Activated T-cell treated with anti-CD3 and anti-CD28 coated beads for 48 hours (primary cell): ENCODE data around the gene GLS.

Experiments
- DNase-seq: peaks from one replicate; pipeline ENCODE4 v3.0.0-alpha.2; 2020; ENCODE audit warnings: low read depth

Gene GLS

DNA sequence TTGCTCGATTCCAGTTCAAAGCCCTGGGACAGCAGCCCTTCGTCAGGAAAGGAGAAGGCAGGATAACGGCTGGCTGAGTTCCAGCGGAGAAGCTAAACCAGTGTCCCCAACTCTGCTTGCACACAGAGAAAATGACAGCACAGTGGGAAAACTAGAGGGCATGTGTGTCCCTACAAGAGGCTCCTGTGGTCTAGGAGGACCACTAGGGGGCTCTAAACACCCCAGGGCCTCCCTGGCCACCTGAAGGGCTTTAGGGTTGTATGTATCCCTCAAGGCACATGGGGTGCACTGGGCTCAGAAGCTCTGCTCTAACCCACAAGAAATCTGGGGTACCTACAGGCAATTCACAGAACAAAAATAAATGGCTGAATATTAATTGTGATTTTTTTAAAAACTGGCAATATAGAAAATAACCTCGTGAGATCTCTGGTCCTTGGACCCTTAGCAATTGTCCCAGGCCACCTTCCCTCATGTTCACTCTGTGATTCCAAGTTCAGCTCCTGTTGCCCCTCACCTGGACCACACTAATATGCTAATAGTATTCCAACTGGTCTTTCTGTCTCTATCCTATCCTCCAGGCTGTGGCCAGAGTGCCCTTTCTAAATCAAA lies 115.8 kb downstream of the GLS start:
- DNase-seq: no peak

DNA sequence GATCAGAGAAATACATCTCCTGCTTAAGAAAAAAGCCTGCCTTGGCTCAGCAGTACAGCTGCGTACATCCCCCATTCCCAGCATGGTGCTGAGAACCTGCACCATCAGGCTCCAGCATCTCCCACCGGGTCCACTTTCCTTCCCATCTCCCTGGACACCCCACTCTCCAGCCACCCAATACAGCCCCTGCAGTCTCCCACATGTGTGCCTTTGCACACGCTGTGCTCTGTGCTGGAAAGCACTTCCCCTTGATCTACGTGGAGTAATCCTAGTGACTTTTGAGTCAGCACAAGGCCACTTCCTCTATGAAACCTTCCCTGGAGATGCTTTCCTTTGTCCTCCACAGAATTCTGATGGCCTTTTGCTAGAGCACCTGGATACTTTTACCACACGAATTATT lies 116.3 kb downstream of the GLS start:
- DNase-seq: no peak

DNA sequence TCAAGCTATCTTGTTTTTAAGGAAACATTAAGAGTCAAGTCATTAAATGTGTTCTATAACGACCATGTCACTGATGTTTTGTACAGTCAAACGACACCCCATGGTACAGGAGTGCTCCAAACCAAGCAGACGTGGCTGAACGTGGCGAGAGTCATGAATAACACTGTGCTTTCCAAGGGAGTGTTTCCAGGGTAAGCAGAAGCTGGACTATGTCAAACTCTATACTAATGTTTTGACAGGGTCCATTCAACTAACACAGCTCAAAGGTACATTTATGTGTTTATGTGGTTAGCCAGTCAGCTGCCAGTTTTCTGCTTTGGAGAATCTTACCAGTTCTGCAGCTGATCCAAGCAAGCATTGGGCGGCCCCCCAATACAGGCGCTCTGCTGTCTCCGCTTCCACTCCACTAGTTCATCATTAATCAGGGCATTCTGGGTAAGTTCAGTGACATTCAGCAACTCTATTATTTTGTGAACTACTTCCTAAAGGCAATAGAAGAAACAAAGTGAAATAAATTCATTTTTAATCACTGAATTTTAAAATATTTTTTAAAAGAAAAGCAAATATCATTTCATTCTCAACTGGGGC lies 117.0 kb downstream of the GLS start:
- DNase-seq: no peak

DNA sequence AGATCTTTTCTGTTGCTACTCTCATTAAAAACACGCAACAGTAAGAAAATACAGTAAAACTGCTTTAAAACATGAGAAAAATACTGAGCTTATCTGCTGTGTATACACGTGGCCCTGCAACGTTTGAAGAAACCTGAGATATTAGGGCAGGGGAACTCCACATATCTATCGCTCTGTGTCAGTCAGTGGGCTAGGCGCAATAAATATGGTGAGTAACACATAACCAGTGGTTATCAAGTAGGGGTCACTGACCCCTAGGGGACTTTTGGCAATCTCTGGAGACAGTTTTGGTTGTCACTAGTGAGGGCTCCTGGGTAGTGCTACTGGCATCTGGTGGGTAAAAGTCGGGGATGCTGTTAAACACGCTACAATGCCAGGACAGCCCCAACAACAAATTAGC lies 118.4 kb downstream of the GLS start:
- DNase-seq: no peak

DNA sequence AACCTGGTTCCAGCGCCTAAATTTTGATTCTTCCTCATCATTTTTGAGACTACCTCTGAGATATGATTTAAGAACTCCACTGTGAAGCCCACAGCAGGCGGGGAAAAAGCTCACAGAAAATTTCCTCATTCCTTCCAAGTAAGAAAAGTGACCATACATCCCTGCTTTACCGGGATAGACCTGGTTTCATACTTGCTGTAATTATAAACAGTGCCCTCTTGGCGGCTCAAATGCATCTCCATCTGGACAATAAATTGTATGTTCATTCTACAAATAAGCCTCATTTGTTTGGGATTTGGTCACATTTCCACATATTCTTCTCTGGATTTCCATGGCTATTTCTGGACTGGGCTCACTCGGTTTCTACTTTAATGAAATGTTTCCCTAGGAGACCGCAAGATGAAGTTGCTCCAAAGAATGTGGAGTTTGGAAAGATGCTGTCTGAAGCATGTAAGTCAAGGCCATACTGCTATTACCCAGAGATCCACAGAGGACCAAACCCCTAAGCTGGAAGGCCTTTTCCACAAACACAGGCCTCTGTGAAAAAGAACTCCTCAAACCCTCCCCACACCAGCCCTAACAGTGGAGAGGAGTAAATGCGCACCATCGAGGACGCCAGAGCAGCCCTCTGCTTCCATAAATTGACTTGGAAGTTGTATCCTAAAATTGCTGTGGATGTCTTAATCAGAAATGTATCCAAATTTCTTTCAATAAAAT lies 119.5 kb downstream of the GLS start:
- no peak for DNase-seq

DNA sequence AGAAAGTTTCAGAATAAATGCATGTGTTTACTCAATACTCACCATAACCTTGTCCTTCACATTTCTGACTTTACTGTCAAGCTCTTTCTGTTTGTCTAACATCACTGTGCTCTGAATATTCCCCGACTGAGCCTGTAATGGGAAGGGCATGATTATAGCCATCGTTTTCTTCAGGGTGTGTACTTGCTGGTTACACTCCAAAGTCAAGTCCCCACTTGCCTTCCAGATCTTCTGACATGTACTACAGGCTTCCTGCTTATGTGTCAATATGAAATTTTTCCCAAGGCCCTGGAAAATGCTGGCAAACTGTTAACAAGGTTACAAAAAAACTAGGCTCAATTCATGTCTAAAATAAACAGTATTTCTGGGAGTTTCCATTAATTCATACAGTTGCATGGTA lies 120.4 kb downstream of the GLS start:
- no peak for DNase-seq

DNA sequence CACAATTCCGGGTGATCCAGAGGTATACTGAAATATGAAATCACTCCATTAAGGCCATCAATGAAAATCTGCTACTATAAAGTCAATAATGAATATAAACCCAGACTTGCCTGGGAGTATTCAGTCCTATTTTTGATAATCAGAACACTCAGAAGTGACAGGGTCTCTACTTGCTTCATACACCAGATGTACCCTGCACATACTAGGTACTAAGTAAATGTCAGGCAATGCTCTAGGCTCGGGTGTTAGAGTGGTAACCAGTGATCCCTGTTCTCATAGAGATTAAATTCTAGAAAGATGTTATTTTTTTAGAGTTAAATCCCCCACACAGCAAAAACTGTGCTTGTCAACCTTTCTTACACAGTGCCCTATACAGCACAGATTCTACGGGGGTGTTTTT lies 121.0 kb downstream of the GLS start:
- no peak for DNase-seq

DNA sequence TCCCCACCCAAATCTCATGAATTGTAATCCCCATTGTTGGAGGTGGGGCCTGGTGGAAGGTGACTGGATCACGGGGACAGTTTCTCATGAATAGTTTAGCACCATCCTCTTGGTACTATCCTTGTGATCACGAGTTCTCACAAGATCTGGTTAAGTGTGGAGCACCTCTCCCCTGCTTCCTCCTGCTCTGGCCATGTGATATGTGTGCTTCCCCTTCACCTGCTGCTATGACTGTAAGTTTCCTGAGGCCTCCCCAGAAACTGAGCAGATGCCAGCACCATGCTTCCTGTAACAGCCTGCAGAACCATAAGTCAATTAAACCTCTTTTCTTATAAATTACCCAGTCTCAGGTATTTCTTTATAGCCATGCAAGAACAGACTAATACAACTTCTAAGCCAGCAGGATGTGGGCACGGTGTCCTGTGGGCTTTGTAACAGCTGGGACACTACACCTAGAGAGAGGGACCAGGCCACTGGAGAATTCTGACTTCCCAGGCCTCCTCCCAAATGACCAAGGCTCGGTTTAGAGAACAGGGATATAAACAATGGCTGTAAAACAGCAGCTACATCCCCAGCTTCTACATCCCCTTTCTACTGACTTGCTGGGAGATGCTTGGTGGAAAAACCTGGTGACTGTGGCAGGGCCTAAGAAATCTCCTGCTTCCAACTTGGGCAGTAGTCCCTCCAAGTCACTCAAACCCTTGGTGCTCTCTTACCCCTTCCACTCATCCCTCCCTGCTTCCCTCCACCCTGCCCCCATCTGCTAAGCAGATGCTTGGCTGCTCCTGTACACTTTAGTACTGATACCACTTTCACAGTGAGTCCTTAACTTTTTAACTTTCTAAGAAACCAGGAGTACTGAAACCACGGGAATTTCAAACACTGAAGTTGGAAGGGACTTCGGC lies 123.0 kb downstream of the GLS start:
- DNase-seq: no peak

DNA sequence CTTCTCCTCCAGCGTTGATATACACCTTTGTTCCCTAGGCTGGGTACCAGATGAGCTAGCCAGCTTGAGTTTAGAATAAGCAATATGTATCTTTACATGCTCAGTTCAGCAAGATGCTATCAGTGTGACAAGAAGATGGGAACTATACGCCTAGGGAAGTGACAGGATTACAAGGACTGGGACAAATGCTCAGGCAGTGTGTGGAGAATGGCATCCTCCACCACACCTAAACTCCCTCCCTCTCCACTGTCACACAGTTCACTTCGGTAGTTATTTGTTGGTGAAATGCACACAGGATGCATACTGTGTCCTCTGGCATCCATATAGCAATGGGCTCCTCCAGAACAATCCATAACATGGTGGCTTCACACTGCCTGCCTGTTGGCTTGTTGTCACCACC lies 125.7 kb downstream of the GLS start:
- no peak for DNase-seq

DNA sequence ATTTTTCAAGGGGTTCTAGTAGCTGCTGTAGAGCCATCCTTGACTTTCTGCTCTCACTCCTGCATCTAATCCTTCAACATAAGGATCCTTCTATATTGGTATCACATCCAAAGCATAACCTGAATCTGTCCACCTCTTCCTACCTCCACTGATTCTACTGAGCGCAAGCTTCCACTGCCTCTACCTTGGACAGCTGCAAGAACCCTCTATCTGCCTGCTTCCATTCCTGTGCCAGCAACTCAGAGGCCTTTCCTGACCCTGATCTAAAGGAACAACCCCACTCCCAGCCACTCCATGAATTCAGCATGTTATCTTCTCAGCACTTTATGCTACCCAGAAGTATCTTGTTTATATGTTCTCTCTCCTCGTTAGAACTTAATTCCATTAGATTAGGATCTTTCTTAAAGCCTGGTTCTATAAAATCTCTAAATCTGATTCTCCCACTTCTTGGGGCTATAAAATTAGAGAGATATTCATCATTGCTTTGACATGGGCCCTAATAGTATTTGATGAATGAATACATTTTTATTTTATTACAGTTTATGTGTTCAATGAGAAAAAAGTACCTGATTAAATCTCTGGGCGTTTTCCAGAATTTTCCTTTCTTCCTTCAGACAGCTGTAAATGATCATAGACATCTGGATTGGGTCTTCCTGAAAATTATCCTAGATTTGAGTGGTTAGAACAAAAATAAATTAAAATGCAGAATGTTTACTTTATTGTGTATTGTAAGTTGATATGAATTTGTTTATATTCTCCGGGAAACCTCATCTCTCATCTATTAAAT lies 126.6 kb downstream of the GLS start:
- DNase-seq: no peak

DNA sequence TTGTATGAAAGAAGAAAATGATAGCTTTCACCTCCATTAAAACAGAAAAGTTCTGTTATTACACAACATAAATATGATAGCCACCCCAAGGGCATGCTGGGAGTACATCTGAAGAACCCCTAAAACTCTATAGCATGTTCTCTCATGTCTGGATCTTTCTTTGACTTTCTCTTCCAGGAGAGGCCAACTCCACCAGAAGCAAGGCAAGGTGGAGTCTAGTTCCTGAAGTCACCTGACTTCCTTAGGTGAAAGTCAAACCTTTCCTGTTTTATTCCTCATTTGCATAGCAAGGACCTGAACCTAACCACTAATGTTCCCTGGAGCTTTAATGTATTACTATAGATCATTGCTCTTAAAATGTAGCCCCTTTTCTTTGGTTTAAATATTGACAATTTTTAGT lies 127.7 kb downstream of the GLS start:
- DNase-seq: no peak

DNA sequence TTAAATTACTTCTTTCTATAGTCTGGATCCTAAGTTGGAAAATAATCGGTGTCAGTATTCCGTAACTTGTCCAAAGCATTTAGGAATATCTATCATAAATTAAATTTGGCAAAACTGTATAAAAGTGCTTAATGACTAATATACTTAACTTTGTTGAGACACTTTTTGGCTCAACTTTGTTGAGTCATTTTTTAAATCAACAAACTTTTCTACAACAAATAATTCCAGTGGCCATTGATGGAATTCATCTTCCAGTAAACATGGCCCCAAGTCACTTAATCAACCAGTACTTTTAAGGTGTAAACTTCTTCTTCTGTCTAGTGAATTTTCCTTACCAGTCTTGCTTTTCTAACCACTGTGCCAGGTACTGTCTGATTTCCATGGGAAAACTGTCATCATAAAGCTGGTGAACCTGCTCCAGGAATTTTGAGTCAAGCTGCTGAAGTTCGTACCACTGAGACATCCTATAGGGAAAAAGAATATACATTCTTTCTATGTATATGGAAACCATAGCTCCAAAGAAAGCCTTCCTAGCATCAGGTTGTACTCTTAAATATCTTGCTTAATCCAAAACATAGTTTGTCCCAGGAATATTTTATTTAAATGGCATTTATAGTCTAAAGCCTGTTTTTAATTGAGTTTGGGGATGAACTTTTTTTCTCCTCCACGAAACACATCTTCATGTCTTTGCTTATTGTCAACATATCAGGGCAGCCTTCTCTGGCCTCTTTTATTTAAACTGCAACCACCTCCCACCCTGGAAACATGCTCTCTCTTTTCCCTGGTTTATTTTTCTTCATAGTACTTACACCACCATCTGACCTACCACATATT lies 129.1 kb downstream of the GLS start:
- DNase-seq: no peak

DNA sequence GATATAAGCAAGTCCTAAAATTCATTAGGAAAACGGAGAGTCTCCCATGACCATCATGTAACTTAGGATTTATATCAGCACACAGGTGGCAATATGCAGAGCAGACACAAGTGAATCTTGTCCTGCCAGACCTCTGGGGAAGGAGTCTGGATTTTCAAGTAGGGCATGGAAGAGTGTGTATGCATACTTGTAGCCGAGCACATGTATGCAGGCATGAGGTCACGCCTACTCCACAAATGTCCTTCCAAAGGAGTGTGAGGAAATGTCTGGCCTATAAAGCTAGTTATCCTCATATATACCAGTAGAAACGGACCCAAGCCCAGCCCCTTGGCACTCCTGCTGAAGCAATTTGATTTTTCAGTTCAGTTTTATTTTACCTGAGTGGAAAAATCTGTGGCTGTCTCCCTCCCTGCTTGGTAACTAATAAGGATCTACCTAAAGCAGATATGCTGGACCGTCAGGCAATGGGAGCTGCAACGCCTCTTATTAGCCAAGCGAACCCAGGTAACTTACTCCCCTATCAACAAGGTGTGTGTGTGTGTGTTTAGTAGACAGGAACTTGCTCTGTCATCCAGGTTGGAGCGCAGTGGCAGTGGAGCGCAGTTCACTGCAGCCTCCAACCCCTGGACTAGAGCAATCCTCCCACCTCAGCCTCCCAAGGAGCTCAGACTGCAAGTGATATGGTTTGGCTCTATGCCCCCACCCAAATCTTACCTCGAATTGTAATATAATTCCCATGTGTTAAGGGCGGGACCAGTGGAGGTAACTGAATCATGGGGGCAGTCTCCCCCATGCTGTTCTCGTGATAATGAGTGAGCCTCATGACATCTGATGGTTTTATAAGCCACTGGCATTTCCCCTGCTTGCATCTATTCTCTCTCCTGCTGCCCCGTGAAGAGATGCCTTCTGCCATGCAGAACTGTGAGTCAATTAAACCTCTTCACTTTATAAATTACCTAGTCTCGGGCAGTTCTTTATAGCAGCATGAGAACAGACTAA lies 130.6 kb downstream of the GLS start:
- DNase-seq: no peak

DNA sequence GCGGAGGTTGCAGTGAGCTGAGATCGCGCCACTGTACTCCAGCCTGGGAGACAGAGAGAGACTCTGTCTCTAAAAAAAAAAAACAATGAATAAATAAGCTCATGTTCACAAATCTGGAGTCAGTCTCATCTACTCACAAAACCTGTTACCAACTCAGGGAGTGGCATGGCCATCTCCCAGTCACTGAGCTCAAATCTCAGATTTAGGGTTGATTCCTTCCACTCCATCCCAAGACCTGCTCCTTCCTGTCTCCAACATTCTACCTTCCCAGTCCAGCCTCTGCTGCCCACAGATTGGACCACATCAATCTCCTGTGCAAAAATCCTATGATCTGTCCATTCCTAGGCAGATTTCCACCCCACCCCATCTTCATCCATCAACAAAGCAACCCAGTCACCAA lies 131.7 kb downstream of the GLS start:
- no peak for DNase-seq

DNA sequence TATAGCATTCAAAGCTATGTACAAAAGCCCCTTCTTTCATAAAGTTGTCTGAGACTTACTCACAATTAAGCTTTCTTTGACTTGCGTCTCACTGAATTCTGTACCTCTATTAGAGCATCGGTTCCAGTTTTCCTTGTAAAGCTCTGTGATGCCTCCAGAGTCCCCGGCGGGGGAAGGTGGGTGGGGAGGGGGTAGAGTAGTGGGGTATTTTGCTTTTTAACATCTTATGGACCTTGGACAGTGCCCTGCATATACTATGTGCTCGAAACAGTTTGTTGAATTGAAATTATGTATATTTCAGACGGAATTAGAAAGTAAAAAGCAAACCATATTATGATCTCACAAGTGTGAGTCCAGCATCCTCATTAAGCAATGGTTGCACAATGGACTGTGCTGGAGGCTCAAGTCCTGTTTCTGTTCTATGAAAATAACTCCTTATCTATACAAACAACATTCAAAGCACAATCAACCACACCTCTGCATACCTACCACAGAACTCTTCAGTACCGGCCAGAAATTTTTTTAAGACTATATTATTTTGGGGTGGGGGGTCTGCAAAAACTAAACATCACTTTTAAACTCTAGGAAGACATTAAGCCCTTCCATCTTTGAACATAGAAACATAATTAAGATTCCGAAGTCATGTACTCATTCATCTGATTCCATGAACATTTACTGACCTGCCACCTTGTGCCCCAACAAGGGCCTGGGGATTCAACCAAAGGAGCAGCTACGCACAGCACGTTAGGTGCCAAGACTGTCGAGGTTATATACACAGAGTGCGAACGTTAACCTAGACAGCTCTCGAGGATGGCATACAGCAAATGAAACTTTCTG lies 132.4 kb downstream of the GLS start:
- DNase-seq: no peak

DNA sequence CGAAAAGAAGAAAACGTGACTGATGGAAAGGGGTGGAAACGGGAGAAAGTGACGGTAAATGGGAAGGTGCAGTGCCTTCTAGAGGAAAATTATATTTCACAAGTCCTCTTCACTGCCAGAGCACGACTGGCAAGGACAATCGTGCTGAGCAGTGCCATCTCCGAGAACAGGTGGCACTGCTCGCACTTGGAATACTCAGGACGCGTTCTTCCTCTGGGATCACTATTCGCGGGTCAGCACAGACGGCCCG lies 133.0 kb downstream of the GLS start:
- DNase-seq: no peak

DNA sequence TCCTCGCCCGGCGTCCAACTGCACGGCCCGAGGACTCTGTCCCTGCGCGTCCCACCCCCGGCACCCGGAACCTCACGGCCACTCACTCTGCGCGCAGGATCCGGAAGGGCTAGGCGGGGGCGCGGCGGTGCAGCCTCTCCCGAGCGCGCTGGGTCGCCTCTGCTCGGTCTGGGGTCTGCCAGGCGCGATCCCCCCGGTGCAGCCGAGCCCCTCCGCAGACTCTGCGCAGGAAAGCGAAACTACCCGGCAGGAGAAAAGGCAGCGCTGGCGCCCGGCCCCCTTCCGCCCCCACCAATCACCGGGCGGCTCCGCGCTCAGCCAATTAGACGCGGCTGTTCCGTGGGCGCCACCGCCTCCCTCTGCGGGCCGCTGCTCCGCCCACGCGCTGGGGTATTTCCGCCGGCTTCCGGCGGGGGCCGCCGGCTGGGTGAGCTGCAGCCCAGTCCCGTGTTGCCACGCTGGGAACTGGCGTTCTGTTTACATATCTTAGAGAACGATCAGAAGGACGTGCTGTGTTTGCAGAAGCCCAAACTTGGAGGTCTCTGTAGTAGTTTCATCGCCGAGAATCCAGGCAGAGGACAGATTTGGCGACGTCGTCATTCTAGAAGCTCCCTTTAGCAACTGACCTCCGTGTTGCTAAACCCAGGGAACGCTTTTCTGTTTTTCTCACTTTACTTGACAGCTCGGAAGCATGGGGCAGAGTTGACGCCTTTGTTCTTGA lies 133.5 kb downstream of the GLS start, which contains the start of gene STAT1:
TSS of gene STAT1 (minus strand) at position 240 of the 721 bp plus-strand sequence. CDS start 4,168 bp downstream, outside the sequence.
- peak; percentile 97 for DNase-seq

DNA sequence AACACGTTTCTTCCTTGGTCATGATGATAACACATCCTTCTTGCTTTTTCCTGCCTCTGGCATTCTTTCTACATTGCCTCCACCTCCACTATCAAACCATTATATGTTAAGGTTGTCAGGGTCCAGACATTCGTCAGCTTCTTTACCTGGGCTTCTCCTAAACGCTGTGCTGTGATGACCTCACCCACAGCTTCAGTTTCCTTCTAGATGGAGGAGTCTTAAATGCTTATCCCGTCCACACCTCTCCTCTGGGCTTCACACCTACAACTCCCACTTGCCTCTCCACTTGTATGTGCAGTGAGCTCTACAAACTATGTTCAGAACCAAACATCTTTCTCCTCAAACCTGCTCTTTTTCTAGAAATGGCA lies 134.0 kb downstream of the GLS start:
- no peak for DNase-seq
